ENCODE data around the gene SAFB2.

The SAFB2 gene

GRCh38 chr19:5563008-5563431, 59.6 kb downstream of the SAFB2 start:
- no peak for DNase-seq
- intact Hi-C loops (cut with DNase I) = no loop called here

- no peak for DNase-seq
- intact Hi-C loops (cut with DNase I) = no loop called here
Observed at GRCh38 chr19:5562280-5562679, 60.3 kb downstream of the SAFB2 start.

GRCh38 chr19:5561559-5561958, 61.0 kb downstream of the SAFB2 start:
- DNase-seq = no peak
- intact Hi-C loops (cut with DNase I) = no loop called here

- no peak for DNase-seq
- intact Hi-C loops (cut with DNase I) = no loop called here
Observed at GRCh38 chr19:5560156-5560555, 62.4 kb downstream of the SAFB2 start.

- intact Hi-C loops (cut with DNase I) = no loop called here
Observed at GRCh38 chr19:5559804-5560133, 62.8 kb downstream of the SAFB2 start.

GRCh38 chr19:5558101-5558621, 64.4 kb downstream of the SAFB2 start:
- no peak for DNase-seq
- intact Hi-C loops (cut with DNase I) = no loop called here

More at GRCh38 chr19:5559804-5560133, 62.8 kb downstream of the SAFB2 start:
- DNase-seq = no peak

GRCh38 chr19:5557691-5558090, 64.9 kb downstream of the SAFB2 start:
- intact Hi-C loops (cut with DNase I) = no loop called here
- DNase-seq = no peak

GRCh38 chr19:5554828-5555227, 67.7 kb downstream of the SAFB2 start:
- no peak for DNase-seq
- intact Hi-C loops (cut with DNase I) = no loop called here

- DNase-seq = no peak
- intact Hi-C loops (cut with DNase I) = no loop called here
Observed at GRCh38 chr19:5553892-5554291, 68.7 kb downstream of the SAFB2 start.

GRCh38 chr19:5547881-5548280, 74.7 kb downstream of the SAFB2 start:
- DNase-seq = peak in 1 of 42 donors; percentile 13
- intact Hi-C loops (cut with DNase I) = no loop called here

- intact Hi-C loops (cut with DNase I) = no loop called here
- no peak for DNase-seq
Observed at GRCh38 chr19:5545984-5546383, 76.6 kb downstream of the SAFB2 start.

GRCh38 chr19:5545051-5545450, 77.5 kb downstream of the SAFB2 start:
- DNase-seq = no peak
- intact Hi-C loops (cut with DNase I) = no loop called here

- DNase-seq = no peak
- intact Hi-C loops (cut with DNase I) = no loop called here
Observed at GRCh38 chr19:5542665-5543064, 79.9 kb downstream of the SAFB2 start.

- DNase-seq = no peak
- intact Hi-C loops (cut with DNase I) = no loop called here
Observed at GRCh38 chr19:5541456-5541855, 81.1 kb downstream of the SAFB2 start.

- intact Hi-C loops (cut with DNase I) = no loop called here
Observed at GRCh38 chr19:5540208-5540607, 82.4 kb downstream of the SAFB2 start.

GRCh38 chr19:5537870-5538269, 84.7 kb downstream of the SAFB2 start:
- intact Hi-C loops (cut with DNase I) = no loop called here
- DNase-seq = no peak

More at GRCh38 chr19:5540208-5540607, 82.4 kb downstream of the SAFB2 start:
- DNase-seq = no peak
